ENCODE data around the gene KPNA6. TPM values are rescaled to one million over a fixed set of nuclear protein-coding genes. Genes with fewer than 3 reads are reported as not detected.
A peak's percentile ranks its signal among the peaks of the same experiment; 100 is the strongest.
"Not testable (repeated sequence)": the region's sequence is repeated elsewhere in the genome, so short reads cannot be mapped to it uniquely, and the experiment has no call there.

Gene KPNA6
- 33.8 and 33.9 TPM in 2 replicates for total RNA-seq (2014; rRNA removed; shearing (Covaris generic))

DNA sequence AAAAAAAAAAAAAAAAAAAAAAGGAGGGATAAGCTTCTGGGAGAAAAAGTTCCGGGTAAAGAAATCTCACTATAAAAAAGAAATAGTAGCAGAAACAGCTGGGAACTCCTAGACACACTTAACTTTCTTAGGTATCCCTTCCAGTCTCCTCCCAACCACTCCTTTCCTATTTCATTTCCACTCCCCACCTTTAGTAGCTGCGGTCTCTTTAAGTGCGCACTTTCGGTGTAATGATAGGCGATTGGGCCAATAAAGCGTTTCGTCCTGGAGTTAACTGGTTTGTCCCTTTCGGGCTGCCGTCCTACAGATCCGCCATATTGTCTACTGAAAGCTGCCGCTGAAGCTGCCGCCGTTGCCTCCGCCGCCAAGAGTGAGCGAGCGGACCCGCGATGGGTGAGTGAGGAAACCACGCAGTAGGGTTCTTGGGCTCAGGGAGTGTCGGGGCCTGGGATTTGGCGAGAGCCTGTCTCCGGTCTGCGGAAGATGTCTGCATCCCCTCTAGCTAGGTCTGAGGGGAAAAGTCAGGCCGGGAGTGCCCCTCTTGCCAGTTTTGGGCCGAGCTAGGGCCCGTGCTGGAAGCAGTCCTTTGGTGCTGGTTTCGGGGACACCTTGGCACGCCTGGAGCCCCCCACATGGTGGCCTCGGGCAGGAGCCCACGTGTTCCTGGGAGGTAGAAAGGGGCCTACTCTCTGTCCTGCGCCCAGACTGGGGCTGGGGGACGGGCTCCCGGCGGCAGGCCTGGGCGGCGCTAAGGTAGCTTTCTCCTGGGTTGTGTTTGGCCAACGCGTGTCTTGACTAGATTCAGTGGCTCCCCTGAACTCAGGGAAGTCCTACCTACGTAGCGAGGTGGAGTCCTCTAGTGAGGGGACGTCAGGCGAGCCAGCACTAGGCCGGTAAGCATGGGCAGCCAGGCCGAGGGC lies at the start of gene KPNA6:
Gene KPNA6 (plus strand): TSS at position 315 of the 920 bp plus-strand sequence. CDS start 75 bp downstream, at position 390.
- peak; percentile 92 for DNase-seq (ENCODE audit: low spot score)

DNA sequence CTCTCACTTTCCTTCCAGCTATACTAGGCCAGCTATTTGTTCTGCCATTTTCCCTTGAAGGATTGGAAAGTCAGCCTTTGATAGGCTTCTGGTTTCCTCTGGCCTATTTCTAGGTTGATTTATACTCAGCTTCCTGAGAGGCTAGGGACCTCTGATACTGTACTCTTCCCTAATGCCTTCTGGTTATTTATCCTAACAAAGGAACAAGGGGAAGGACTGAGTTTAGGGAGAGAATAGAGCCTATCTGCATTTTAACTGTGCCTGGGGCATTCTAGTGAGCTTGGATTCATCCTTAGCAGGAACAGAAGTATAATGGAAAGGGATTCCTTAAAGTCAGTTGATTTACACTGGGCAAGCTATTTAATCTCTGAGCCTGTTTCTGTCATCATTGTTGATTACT lies 46.9 kb upstream of the KPNA6 start:
- DNase-seq (ENCODE audit: low spot score): no peak

DNA sequence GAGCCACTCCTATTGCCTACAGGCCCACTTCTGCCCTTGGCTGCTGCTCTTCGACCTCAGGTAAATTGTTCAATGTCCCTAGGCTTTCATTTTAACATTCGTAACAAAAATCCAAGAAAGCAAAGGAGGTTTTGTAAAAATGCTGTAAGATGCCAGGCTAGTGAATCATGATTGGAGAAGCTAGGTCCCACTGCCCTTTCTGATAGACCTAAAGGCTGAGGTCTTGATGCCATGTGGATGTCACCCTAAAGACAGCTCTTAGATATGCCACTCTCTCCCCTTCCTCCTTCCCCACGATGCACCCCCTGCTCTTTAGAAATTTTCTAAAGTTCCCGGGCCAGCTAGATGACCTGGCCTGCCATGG lies 45.0 kb upstream of the KPNA6 start:
- no peak for DNase-seq (ENCODE audit: low spot score)

DNA sequence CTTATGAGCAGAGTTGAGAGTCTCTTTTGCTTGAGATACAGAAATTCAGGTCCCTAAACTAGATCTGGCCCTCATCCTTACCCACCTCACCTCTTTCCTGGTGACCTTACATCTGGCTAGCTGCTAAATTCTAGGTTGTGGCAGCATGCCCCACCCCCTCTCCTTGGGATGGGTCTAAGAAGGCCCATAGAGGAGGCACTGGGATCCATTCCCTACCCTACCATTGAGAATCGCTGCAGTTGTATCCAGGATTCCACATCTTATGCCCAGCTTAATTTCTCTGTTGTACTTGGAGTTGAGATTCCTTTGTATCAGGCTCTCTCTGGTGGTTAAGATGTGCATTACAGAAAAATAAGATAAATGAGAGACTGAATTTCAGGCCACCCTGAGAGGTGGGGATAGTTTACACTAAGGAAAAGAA lies 44.6 kb upstream of the KPNA6 start:
- DNase-seq (ENCODE audit: low spot score): peak; percentile 65

DNA sequence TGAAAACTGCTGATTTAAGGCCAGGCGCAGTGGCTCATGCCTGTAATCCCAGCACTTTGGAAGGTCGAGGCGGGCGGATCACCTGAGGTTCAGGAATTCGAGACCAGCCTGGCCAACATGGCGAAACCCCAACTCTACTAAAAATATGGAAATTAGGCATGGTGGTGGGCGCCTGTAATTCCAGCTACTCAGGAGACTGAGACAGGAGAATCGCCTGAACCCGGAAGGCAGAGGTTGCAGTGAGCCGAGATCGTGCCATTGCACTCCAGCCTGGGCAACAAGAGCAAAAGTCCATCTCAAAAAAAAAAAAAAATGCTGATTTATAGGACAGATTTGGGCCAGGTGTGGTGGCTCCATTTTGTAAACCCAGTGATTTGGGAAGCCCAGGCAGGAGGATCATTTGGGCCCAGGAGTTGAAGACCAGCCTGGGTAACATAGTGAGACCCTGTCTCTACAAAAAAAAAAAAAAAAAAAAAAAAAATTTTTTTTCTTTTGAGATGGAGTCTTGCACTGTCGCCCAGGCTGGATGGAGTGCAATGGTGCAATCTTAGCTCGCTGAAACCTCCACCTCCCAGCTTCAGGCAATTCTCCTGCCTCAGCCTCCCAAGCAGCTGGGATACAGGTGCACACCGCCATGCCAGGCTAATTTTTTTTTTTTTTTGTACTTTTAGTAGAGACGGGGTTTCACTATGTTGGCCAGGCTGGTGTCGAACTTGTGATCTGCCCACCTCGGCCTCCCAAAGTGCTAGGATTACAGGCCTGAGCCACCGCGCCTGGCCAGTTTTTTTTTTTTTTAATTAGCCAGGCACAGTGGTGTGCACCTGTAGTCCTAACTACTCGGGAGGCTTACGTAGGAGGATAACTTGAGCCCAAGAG lies 42.0 kb upstream of the KPNA6 start:
- not testable (repeated sequence) for DNase-seq (ENCODE audit: low spot score)

DNA sequence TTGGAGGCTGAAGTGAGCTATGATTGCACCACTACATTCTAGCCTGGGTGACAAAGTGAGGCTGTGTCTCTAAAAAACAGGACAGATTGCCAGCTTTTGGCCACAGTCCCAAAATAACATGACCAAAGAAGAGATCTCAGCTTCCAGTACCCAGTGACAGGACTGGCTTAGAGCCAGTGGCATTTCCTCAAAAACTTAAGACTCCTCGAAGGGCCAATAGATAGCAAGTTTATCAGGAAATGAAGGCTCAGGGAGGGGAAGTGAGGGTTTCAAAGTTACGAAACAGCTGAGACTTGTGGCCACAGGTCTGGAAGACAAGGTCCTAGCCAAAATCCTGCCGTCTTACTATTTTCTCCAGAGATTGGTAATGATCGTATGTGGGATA lies 41.4 kb upstream of the KPNA6 start:
- DNase-seq (ENCODE audit: low spot score): peak; percentile 64

DNA sequence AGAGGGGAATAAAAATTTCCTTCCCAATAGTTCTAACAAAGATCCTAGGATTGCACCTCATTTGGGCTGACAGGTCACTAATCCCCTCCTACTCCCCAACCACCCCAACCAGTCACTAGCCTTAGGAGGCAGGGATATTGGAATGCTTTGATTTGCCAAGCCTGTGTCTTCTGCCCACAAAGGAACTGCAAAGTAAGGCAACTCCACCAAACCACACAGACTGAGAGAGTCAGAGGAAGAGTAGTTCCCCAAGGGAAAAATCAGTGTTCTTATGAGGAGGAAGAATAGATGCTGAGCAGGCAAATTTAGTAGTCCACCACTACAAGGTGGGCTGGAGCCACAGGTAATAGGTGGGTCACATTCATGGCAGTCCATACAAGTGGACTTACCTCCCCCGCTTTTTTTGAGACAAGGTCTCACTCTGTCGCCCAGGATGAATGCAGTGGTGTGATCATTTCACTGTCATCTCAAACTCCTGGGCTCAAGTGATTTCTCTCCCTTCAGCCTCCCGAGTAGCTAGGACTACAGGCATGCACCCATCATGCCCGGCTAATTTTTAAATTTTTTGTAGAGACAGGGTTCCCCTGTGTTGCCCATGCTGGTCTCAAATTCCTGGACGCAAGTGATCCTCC lies 38.8 kb upstream of the KPNA6 start:
- peak; percentile 19 for DNase-seq (ENCODE audit: low spot score)

DNA sequence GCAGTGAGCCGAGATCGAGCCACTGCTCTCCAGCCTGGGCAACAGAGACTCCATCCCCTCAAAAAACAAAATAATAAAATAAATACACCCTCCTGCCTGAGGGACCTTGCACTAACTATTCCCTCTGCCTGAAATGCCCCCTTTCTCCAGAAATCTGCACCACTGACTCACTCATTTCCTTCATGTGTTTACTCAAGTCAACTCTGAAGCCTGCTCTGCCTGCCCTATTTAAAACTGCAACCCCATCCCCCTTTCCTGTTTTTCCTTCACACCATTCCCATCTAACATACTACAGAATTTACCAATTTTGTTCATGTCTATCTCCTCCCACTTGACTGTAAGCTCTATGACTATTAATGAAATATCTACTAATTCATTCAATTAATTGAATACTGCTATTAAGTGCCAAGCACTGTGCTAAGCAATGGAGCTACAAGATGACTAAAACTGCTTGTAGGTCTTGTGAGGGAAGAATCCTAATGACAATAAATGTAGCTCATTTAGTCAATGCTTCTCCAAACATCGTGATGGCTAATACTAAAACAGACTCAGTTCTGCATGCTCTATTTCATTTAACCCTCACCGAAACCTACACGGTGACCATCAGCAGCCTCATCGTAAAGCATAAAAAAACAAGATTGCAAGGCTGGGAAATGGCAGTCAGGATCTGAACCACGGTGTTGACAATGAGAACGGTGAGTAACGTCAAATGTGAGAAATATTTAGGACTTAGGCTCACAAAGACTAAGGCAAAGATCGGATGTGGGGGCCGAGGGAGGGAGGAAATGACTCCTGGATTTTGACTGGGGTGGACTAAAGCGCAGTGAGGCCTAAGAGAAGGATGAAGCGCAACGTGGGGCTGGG lies 35.9 kb upstream of the KPNA6 start:
- DNase-seq (ENCODE audit: low spot score): peak; percentile 49

DNA sequence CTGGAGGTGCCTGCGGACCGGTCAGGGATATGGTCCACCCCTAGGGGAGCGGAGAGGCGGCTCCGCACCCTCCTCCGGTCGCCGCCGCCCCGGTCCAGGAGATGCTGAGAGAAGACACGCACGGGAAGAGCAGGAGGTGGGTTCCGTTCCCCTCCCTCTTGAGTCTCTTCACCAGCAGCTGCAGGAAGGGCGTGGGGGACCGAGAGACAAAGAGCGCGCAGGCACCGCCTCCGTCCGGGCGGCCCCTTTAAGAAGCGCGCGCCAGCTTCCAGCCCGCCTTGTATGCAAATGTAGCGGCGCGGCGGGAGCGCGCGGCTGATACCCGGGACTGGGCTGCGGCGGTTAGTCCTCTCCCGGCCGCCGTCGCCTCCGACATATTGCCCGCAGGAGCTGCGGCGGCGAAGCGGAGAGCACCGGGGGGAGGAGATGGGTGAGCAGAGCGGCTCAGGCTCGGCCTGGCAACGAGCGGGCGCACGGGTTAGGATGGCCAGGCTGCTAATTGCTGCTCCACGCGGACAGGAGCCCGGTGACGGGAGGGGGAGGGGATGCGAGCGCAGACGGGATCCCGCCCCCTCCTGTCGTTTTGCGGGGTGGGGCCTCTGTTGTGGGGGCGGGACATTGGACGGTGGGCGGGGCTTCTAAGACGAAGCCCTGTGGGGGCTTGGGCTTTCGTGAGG lies 35.1 kb upstream of the KPNA6 start, which contains the start of gene TMEM39B:
Gene TMEM39B (plus strand): TSS at position 318 of the 677 bp plus-strand sequence. CDS start 109 bp downstream, at position 427.
- peak; percentile 92 for DNase-seq (ENCODE audit: low spot score)

DNA sequence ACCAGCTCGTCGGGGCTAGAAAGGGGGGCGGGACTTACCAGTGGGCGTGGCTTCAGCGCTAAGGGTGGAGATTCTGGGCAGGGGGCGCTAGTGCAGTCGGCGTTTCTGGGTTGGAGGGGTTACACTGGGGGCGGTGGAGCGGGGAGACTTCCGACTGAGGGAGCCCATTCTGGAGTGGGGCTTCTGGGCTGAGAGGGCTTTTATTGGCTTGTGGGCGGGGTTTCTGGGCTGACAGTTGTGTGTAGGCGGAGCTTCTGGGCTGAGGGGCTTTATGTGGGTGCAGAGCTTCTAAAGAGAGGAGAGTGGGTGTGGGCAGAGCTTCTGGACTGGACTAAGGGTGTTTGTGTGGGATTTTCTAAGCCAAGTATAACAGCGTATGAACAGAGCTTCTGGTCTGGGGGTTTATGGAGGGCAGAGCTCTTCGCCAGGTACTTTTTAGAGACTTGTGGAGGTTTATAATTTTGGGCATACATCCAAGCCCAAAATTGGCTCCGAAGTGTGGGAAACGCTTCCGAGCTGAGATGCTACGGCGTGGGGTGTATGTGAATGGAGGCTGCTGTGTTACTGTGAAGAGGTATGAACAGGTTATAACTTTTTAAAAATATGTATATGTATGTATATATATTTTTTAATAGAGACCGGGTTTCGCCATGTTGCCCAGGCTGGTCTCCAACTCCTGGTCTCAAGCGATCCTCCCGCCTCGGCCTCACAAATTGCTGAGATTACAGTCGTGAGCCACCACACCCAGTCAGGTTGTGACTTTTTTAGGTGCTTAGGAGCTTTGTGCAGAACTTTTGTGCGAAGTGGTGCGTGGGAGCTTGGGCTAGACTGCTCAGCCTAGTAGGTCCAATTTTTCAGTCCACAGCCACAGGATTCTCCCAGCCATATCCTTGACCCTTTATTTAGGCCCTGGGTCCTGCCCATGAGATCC lies 34.3 kb upstream of the KPNA6 start:
- DNase-seq (ENCODE audit: low spot score): no peak

DNA sequence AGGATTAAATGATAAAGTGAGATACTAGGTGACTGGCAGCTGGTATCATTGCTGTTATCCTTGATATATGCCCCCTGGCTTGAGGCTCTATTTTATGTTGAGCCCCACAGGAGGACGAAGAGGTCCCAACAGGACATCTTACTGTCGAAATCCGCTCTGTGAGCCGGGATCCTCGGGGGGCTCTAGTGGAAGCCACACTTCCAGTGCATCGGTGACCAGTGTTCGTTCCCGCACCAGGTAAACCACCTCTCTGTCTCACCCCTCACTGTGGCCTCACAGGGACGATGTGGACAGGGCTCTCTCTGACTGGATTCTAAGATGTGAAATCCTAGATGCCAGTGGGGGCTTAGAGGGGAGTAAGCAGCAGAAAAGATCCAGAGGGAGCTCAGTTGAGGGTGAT lies 33.0 kb upstream of the KPNA6 start:
- no peak for DNase-seq (ENCODE audit: low spot score)

DNA sequence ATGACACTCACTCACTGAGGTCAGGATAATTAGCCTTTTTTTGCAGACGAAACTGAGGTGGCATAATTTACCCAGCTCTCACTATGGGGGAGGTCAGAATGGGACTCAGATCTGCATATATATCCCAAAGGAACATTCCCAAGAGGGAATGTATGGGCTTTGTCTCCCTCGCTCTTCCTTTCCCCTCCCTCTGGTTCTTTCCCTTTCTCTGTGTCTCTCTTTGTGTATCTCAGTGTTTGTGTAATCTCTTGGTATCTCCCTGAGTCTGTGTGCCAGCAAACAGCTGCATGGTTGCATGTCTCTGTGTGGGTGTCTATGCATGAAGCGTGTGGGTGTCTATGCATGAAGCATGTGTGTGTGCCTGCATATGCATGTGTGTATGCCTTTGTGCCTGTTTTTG lies 30.4 kb upstream of the KPNA6 start:
- DNase-seq (ENCODE audit: low spot score): no peak

DNA sequence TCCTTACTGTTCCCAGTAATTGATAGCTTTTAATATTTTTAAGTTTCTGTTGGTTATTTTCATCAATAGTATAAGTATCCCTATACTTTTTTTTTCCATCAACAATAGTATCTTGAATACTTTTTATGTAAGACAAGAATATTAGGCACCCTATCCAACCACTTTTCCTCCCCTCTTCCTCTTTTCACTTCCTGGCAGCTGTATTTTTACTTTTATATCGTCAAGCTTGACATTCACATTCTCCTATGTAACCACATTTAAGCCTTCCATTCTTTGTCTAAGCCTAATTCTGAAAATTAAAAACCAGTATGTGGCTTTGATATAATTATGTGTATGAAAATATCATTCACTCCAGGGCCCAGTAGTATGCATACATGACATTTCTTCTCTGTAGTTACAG lies 25.8 kb upstream of the KPNA6 start:
- DNase-seq (ENCODE audit: low spot score): no peak

DNA sequence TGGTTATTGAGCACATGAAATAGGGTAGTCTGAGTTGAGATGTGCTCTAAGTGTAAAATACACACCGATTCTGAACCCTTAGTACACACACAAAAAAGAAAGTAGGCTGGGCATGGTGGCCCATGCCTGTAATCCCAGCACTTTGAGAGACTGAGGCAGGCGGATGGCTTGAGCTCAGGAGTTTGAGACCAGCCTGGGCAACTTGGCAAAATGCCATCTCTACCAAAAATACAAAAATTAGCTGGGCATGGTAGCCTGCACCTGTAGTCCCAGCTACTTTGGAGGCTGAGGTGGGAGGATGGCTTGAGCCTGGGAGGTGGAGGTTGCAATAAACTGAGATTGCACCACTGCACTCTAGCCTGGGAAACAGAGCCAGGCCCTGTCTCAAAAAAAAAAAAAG lies 21.5 kb upstream of the KPNA6 start:
- DNase-seq (ENCODE audit: low spot score): not testable (repeated sequence)

DNA sequence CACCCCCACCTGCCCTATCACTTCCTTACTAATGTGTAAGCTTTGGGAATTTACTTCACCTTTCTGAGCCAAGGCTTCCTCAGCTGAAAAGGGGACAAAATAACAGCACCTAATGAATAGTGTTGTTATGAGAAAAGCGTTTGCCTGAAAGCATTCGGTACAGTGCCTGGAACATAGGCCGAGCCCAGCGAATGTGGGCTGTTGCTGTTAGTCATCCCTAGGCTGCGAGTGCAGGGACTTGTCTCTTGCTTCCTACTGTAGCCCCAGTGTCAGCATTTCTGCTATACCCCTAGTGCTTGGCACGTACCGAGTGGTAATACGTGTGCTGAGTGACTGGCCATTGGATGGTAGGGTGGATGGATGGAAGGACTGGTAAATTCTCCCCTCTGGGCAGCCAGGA lies 16.7 kb upstream of the KPNA6 start:
- no peak for DNase-seq (ENCODE audit: low spot score)

DNA sequence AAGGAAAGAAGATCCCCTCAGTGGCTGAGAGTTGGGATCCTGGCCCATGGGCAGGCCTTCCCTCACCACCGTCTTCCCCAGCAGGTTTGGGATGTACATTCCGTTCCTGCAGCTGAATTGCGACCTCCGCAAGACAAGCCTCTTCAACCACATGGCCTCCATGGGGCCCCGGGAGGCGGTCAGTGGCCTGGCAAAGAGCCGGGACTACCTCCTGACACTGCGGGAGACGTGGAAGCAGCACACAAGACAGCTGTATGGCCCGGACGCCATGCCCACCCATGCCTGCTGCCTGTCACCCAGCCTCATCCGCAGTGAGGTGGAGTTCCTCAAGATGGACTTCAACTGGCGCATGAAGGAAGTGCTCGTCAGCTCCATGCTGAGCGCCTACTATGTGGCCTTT lies 16.3 kb upstream of the KPNA6 start:
- no peak for DNase-seq (ENCODE audit: low spot score)

DNA sequence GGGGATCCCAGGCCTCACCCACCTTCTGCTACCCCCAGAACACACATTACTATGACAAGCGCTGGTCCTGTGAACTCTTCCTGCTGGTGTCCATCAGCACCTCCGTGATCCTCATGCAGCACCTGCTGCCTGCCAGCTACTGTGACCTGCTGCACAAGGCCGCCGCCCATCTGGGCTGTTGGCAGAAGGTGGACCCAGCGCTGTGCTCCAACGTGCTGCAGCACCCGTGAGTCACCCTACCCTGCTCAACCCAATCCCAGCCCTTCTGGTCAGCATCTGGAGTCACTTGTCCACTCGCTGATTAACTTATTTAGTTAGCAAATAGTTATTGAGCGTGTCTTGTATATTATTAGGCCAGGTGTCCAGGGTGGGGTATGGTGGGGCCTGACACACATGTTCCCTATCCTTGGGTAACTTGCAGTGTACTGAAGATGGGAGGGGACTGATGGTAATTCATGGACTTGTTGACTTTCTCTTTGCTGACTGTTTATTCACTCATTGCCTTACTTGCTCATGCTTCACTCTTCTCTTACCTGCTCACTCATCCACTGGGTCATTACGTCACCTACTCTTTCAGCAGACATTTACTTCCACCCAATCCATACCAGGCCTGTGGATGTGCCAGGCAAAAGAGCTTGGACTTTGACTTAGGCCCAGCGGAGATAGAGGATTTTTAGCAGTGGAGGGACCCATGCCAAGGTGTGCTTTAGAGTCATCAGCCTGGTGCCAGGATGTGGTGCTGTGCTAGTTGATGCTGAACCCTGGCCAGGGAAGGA lies 12.9 kb upstream of the KPNA6 start:
- no peak for DNase-seq (ENCODE audit: low spot score)

DNA sequence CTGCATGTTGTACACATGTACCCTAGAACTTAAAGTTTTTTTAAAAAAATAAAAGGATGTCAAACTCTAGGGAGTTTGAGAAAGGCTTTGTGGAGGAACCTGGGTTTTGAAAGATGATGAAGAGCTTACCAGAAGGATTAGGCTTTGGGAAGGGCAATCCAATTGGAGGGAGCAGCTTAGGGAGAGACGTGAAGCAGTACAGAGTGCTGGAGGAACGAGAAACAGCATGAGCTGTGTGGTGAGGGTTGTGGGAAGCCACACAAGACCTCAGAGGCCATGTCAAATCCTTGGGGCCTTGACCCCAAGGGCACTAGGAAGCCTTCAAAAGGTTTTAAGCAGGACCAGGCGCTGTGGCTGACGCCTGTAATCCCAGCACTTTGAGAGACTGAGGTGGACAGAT lies 8.4 kb upstream of the KPNA6 start:
- DNase-seq (ENCODE audit: low spot score): no peak

DNA sequence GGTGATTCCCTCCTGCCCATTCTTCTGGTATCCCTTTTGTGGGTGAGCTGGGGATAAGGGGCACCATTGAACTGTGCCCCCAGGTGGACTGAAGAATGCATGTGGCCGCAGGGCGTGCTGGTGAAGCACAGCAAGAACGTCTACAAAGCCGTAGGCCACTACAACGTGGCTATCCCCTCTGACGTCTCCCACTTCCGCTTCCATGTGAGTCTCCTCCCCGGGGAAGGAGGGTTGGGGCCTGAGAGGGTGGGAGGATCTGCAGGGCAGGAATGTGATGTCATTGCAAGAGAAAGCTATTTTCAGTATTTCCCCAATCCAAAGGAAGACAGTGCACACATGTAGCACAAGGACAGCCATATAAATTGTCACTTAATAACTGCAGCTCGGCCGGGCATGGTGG lies 7.5 kb upstream of the KPNA6 start:
- DNase-seq (ENCODE audit: low spot score): no peak
